T-helper 1 cell treated with Interleukin-12 subunit alpha and Interleukin-12 subunit beta and Interleukin-4 antibody, amounts not matched to agents 30 μg/mL and 1 μg/mL, for 36 hours (primary cell): Measurements from ENCODE around the gene USP2.

ENCODE experiments used
- H3K27ac Mint-ChIP-seq: one replicate; pipeline ENCODE4 v1.8.0; 2021; ENCODE audit warnings: mild to moderate bottlenecking, mixed read lengths
- H3K27me3 Mint-ChIP-seq: one replicate; pipeline ENCODE4 v1.8.0; 2021; ENCODE audit warnings: low read depth, mixed read lengths
- H3K36me3 Mint-ChIP-seq: one replicate; pipeline ENCODE4 v1.8.0; 2021; ENCODE audit warnings: low read depth, mixed read lengths
- H3K4me1 Mint-ChIP-seq: one replicate; pipeline ENCODE4 v1.8.0; 2021; ENCODE audit warnings: low read depth, mixed read lengths
- H3K4me3 Mint-ChIP-seq: one replicate; pipeline ENCODE4 v1.8.0; 2021; ENCODE audit warnings: mild to moderate bottlenecking, moderate library complexity, mixed read lengths
- H3K9me3 Mint-ChIP-seq: one replicate; pipeline ENCODE4 v1.8.0; 2021; ENCODE audit warnings: mixed read lengths

Gene USP2

DNA sequence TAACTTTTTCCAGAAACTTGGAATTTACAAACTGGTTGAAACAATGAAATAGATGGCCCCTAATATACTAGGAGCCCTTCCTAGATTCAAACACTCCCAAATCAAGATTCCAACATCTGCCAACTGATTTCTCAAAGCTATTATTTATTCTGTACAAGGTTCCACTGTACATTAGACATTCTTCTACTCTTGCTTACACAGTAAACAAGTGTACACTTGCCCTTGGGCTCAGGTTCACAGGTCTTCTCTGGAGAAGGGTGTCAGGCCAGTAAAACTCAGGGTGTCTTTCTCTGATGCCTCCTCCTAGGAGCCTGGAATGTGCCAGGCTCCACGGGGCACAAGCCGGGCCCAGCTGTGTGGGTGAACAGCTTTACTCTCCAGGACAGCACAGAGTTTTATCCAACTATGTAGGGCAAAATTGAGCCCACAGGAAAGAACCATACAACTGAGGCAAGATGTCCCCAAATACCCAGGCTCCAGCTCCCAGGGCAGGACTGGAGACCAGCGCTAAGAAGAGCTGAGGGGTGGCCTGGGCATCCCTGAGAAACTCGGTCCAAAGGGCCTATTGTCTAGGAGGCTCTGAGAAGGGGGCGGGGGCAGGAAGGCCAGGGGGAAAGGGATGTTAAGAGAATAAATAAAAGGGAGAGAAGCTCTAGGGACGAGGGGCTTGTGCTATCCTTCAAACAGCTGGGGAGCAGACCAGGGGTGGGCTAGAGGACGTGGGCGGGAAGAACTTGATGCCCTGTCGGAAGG lies 26.2 kb downstream of the USP2 start:
- H3K4me1 Mint-ChIP-seq: peaks cover 4% of the 10 kb centered on the region
- no peak overlapping the region for H3K27ac Mint-ChIP-seq
- no peaks in the 10 kb centered on the region for H3K36me3 Mint-ChIP-seq
- peaks cover 64% of the 10 kb centered on the region for H3K27me3 Mint-ChIP-seq
- H3K9me3 Mint-ChIP-seq: no peaks in the 10 kb centered on the region
- H3K4me3 Mint-ChIP-seq: peak overlapping the region; percentile 34

DNA sequence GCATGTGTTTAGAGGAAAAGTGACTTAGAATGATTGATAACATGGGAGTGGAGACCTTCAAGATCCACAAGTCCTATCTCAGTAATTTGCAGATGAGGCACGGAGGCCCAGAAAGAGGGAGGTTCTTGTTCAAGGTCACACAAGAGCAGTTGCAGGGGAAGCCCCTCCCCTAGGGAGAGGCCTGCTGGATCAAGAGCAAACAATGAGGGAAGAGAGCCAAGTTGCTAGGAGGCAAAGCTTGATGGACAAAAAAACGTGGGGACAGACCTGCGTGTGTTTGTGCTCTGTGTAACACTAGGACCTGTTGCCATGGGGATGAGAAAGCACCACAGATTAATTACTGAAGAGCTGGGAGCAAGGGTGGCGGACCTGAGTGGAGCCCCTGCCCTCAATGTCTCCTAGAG lies 28.6 kb downstream of the USP2 start:
- Mint-ChIP-seq H3K36me3 (no peaks in the 10 kb centered on the region), H3K4me1 (peaks cover 7% of the 10 kb centered on the region), H3K27ac (no peak overlapping the region), H3K9me3 (no peaks in the 10 kb centered on the region), H3K4me3 (no peak overlapping the region), H3K27me3 (peaks cover 55% of the 10 kb centered on the region)

DNA sequence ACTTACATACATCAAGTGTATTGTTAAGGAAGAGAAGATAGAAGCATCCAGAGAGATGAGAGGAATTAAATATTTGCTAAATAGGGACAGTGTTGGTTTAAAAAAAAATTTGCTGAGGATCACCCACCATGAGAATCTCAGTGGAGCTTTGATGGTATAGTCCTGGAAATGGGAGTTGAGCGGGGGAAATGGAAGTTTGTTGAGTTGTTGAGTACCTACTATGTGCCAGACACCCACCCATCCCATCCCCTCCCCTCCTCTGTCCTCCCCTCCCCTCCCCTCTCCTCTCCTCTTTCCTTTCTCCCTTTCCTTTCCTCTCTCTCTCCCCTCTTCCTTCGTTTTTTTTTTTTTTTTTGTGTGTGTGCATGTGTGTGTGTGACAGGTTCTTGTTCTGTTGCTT lies 30.3 kb downstream of the USP2 start:
- H3K4me3 Mint-ChIP-seq: no peak overlapping the region
- H3K27me3 Mint-ChIP-seq: peaks cover 46% of the 10 kb centered on the region
- H3K36me3 Mint-ChIP-seq: no peaks in the 10 kb centered on the region
- H3K9me3 Mint-ChIP-seq: no peaks in the 10 kb centered on the region
- no peak overlapping the region for H3K27ac Mint-ChIP-seq
- H3K4me1 Mint-ChIP-seq: peaks cover 5% of the 10 kb centered on the region

DNA sequence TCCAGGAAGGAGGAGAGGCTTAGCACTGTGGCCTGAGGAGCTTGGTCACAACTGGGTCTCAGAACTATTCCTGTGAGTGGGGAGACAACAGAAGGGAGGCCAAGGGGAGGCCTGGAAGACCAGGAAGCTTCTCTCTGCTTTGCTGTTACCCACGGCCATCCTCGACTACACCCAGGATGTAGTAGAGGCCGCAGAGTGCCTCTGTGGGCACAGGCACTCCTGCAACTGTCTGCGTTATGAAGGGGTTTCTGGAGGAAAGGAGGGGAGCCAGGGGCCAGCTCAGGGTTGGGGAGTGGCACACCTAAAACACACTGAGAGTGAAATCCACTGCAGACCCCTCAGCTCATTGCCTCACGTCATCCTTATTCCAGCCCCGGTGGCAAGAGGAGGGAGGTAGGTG lies 31.2 kb downstream of the USP2 start:
- peak overlapping the region; percentile 64 for H3K27ac Mint-ChIP-seq
- H3K9me3 Mint-ChIP-seq: no peaks in the 10 kb centered on the region
- H3K36me3 Mint-ChIP-seq: no peaks in the 10 kb centered on the region
- peaks cover 3% of the 10 kb centered on the region for H3K4me1 Mint-ChIP-seq
- H3K27me3 Mint-ChIP-seq: peaks cover 39% of the 10 kb centered on the region
- H3K4me3 Mint-ChIP-seq: no peak overlapping the region

DNA sequence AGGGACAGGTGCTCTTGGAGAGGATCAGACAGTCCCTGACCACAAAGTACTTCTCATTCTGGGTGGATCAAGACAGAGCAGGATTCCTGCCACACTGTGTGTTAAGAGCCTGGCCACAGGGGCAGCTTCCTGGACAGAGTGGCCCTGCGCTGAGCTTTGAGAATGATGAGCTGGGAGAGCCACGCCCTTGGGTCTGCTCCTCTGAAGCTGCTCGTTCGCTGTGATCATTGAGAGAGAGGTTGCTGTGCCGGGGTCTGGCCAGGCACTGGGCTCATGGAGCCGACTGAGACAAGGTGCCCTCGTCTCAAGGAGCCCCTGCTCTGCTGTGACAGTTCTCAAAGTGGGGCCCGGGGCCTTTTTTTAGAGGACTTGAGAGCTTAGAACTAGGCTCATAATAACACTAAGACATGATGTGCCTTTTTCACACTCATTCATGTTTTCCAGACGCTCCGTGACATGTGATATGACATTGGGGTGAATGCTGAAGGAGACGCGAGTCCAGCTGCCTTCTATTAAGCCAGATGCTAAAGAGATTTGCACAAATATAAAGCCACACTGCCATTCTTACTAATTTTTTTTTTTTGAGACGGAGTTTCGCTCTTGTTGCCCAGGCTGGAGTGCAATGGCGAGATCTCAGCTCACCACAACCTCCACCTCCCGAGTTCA lies 33.4 kb downstream of the USP2 start:
- no peaks in the 10 kb centered on the region for H3K9me3 Mint-ChIP-seq
- H3K4me3 Mint-ChIP-seq: no peak overlapping the region
- H3K27me3 Mint-ChIP-seq: peaks cover 31% of the 10 kb centered on the region
- peaks cover 3% of the 10 kb centered on the region for H3K4me1 Mint-ChIP-seq
- H3K36me3 Mint-ChIP-seq: no peaks in the 10 kb centered on the region
- H3K27ac Mint-ChIP-seq: no peak overlapping the region

DNA sequence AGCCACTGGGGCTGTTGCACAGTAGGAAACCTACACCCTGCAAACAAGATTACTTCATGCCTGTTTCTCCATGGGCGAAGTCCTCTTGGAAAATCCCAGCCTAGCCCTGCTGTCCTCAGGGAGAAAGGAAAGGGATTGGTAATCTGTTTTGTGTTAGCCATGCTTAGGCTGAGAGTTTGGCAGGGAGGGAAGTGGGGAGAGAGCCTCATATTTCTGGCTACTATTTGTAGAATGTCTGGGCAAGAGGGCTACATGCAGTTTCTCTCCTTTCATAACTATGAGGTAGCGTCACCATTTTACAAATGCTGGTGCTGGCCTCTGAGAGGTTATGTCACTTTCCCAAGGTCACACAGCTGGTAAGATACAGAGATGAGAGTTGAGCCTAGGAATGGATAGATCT lies 34.2 kb downstream of the USP2 start:
- H3K27ac Mint-ChIP-seq: no peak overlapping the region
- peaks cover 32% of the 10 kb centered on the region for H3K27me3 Mint-ChIP-seq
- peaks cover 3% of the 10 kb centered on the region for H3K4me1 Mint-ChIP-seq
- H3K4me3 Mint-ChIP-seq: no peak overlapping the region
- H3K9me3 Mint-ChIP-seq: no peaks in the 10 kb centered on the region
- H3K36me3 Mint-ChIP-seq: no peaks in the 10 kb centered on the region

DNA sequence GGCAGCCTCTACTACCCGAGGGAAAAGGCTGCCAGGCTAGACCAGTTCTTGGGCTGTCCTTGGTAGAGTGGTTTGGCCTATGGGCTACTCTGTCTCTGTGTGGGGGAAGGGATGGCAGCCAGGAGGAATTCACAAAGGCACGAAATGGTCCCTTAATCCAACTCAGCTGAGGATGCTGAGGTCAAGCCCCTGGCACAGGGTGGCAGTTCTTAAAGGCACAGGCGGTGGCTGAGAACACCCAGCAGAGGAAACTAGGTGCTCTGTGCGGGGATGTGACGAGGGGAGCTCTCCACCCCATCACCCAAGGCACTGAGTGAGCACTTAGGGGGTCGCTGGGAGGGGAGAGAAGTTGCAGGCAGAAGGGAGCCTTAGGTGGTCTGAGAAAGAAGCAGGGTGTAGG lies 34.9 kb downstream of the USP2 start, which contains the start of gene MFRP:
Gene MFRP (minus strand): TSS at position 101 of the 400 bp plus-strand sequence. CDS start 192 bp downstream, outside the sequence.
- no peak within 1 kb of the TSS for H3K4me3 Mint-ChIP-seq
- H3K27me3 Mint-ChIP-seq: peaks cover 32% of the 10 kb centered on the region
- H3K36me3 Mint-ChIP-seq: no peaks in the 10 kb centered on the region
- H3K4me1 Mint-ChIP-seq: peaks cover 3% of the 10 kb centered on the region
- H3K9me3 Mint-ChIP-seq: no peaks in the 10 kb centered on the region
- no peak within 1 kb of the TSS for H3K27ac Mint-ChIP-seq

DNA sequence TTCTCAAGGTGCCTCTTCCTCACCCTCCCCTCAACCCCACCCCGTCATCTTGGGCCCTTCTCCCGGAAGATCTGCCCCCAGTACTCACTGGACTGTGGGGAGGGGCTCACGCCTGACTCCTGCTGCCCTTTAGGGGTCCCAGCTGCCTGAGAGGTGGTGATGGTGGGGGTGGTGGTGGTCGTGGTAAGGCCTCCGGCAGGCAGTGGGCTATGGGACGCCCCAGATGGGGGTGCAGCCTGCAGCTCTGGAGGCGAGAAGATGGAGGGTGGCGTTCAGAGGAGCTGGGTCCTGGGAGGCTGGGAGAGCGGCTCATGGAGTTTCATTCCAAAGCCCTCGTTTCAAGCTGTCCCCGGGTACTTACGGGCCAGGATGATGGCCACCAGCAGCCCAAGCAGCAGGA lies 35.8 kb downstream of the USP2 start:
- Mint-ChIP-seq H3K36me3 (no peaks in the 10 kb centered on the region), H3K27me3 (peaks cover 32% of the 10 kb centered on the region), H3K4me1 (peaks cover 3% of the 10 kb centered on the region), H3K4me3 (no peak overlapping the region), H3K27ac (no peak overlapping the region), H3K9me3 (no peaks in the 10 kb centered on the region)

DNA sequence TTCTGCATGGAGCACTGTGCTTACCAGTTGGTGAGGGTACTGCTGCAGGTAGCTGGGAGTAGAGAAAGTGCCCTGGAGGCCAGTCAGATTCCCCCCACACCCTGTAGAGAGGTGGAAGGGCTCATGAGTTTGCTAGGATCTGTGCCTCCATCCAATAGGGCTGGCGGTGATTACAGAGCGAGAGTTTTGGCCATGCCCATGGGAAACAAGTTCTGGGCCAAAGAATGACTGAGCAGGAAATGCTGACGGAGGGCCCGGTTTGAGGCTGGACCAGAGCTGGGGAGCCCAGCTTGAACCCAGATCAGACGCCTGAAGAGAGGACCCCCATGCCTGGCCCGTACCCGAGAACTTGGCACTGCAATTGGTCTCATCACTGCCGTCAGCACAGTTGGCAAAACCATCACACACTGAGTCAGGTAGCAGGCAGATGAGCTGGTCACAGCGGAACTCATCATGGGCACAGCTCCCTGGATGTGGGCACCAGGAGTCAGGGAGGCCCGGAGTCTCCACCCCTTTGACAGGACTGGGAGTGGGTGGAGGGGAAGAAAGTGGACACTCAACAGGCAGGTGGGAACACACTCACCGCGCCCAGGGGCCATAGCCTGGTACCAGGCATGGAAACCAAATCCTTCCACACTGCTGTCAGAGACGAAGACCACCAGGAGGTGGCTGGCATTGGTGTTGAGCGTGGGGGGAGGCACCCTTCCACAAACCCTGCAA lies 37.0 kb downstream of the USP2 start:
- Mint-ChIP-seq H3K27ac (no peak overlapping the region), H3K9me3 (no peaks in the 10 kb centered on the region), H3K4me1 (no peaks in the 10 kb centered on the region), H3K27me3 (peaks cover 33% of the 10 kb centered on the region), H3K36me3 (no peaks in the 10 kb centered on the region), H3K4me3 (no peak overlapping the region)

DNA sequence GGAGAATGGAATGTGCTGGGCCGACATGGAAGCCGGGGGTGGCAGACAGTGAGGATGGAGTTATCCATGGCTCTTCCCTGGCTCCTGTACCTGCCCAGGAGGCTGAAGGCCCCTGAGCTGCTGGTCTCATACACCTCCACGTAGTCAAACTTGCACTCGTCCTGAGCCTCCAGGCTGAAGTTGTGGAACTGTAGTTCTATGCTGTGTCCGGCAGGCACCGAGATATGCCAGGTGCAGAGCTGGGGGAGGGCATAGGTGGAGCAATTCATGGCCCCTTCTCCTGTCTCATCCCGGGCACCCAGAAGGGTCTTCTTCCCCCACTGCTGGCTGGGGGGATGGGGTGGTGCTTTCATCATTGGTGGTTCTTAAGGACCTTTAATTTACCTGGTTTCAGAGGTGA lies 37.8 kb downstream of the USP2 start:
- H3K4me3 Mint-ChIP-seq: no peak overlapping the region
- peaks cover 41% of the 10 kb centered on the region for H3K27me3 Mint-ChIP-seq
- H3K27ac Mint-ChIP-seq: no peak overlapping the region
- no peaks in the 10 kb centered on the region for H3K9me3 Mint-ChIP-seq
- peaks cover 2% of the 10 kb centered on the region for H3K4me1 Mint-ChIP-seq
- no peaks in the 10 kb centered on the region for H3K36me3 Mint-ChIP-seq

DNA sequence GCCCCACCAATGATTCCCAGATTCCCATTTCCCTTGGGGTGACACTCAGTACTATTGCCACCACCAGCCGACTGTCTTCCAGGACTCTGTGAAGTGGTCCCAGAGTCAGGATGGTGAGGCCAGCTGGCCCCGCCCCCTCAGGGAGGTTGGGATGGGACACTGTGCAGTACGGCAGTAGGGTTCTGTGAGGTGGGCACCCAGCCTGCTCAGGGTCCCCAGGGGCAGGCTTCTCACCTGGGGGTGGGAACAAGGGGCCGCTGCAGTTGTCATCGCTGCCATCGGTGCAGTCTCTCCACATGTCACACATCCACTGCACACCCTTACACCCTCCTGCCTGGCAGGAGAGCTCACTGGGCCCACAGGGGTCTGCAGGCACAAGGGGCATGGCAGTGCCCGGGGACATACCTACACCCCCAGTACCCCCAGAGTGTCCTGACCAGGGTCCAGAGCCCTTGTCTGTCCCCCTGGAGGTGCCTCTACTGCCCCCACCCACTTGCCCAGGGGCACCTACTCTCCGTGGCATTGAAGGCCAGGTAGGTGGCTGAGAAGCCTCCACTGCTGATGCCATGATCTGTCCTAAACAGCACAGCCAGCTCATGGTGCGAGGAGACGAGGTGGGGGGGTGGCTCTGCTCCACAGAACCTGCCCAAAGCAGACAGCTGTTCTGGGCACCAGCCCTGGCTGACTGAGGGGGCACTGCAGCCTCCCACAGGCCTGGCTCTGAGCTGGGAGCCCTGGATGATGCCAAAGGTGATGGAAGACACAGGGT lies 38.9 kb downstream of the USP2 start:
- no peaks in the 10 kb centered on the region for H3K9me3 Mint-ChIP-seq
- peaks cover 2% of the 10 kb centered on the region for H3K36me3 Mint-ChIP-seq
- H3K4me1 Mint-ChIP-seq: peaks cover 7% of the 10 kb centered on the region
- no peak overlapping the region for H3K4me3 Mint-ChIP-seq
- peaks cover 45% of the 10 kb centered on the region for H3K27me3 Mint-ChIP-seq
- H3K27ac Mint-ChIP-seq: no peak overlapping the region

DNA sequence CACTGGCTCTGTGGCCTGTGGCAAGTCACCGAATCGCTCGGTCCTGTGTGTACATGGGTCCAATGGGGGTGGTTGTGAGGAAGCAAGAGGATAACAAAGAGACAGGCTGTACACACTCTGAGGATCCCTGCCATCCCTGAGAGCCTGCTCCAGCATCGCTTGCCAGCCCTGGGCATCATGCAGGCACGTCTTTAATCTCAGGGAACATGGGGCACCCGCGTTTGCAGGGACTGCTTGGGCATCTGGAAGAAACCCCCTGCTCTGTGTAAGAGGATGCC lies 39.5 kb downstream of the USP2 start:
- Mint-ChIP-seq H3K27me3 (peaks cover 45% of the 10 kb centered on the region), H3K9me3 (no peaks in the 10 kb centered on the region), H3K4me1 (peaks cover 7% of the 10 kb centered on the region), H3K36me3 (peaks cover 2% of the 10 kb centered on the region), H3K27ac (no peak overlapping the region), H3K4me3 (no peak overlapping the region)

DNA sequence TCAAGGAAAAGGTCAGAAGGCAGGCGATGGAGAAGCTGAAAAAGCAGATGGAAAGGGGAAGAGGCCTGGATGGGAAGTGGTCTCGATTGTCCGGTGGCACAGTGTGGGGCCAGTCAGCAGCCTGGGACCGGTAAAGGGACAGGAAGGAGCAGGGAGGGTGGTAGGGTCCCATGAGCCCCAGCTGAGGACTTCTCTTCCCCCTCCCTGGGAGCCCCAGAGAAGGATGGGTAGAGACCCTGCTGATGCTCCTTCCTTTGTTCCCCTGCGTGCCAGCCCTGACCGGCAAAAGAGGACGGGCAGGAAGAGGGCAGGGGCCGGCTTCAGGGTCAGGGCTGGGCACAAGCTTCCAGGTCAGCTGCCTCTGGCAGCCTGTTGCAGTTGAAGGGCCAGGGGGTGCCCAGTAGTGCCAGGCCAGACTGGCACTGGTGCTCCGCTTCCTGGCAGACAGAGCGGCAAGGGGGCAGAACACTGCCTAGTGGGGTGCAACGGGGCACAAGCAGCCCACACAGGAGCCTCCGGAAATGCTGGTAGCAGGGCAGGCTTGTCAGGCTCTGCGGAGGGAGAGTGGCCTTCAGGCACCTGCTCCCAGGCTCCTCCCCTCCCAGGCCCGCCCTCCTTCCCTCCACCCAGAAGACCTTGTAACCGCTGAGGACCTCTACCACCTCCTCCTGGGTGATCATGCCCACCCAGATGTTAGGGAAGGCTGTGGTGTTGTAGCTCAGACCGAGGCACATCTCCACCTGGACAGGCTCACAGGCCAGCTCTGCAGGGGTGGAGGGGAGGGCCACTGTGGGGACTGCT lies 40.1 kb downstream of the USP2 start:
- peaks cover 7% of the 10 kb centered on the region for H3K4me1 Mint-ChIP-seq

More for the DNA sequence above, 40.1 kb downstream of the USP2 start:
- Mint-ChIP-seq H3K36me3 (peaks cover 3% of the 10 kb centered on the region), H3K27me3 (peaks cover 45% of the 10 kb centered on the region), H3K9me3 (no peaks in the 10 kb centered on the region), H3K4me3 (no peak overlapping the region), H3K27ac (no peak overlapping the region)
